Keratinocyte (primary cell): ENCODE data around the gene TRAPPC2L. TPM values are rescaled to one million over a fixed set of nuclear protein-coding genes. Genes with fewer than 3 reads are reported as not detected.

ENCODE experiments used
- DNase-seq: peaks from one replicate; pipeline ENCODE4 v3.0.0-alpha.2; 2011; ENCODE audit warnings: low read depth, missing footprints, low spot score
- FAIRE-seq: peaks from 2 replicates; lab custom pipeline; 2011; peaks lifted over from hg19 to GRCh38; lab: Jason Lieb, UNC
- H2AFZ ChIP-seq: 2 replicates; pipeline ENCODE4 v1.6.0; 2012; ENCODE audit warnings: low read length, control low read depth, inconsistent platforms; ENCODE audit not compliant: control insufficient read depth
- H3K27ac ChIP-seq: 2 replicates; pipeline ENCODE4 v1.5.1; 2011; ENCODE audit warnings: low read length; ENCODE audit not compliant: control insufficient read depth, insufficient read depth
- H3K27me3 ChIP-seq: 3 replicates; pipeline ENCODE4 v1.6.0; 2011; ENCODE audit warnings: low read length; ENCODE audit not compliant: control insufficient read depth, insufficient read depth; ENCODE audit errors: extremely low read depth
- H3K36me3 ChIP-seq, 2 experiments: 2 replicates in 1 of 2; 3 replicates in 1 of 2; pipeline ENCODE4 v1.5.1; 2011; ENCODE audit warnings: low read length in 2 of 2, mild to moderate bottlenecking in 1 of 2; ENCODE audit not compliant: control insufficient read depth in 2 of 2, insufficient read depth in 2 of 2; ENCODE audit errors: extremely low read depth in 1 of 2
- H3K4me1 ChIP-seq: 3 replicates; pipeline ENCODE4 v1.5.1; 2011; ENCODE audit warnings: low read length; ENCODE audit not compliant: control insufficient read depth, insufficient read depth; ENCODE audit errors: extremely low read depth
- H3K4me2 ChIP-seq: 3 replicates; pipeline ENCODE4 v1.6.0; 2011; ENCODE audit warnings: low read depth, low read length; ENCODE audit not compliant: control insufficient read depth, insufficient read depth; ENCODE audit errors: extremely low read depth
- H3K4me3 ChIP-seq, 3 experiments: fragments of 200-600 bp in 1 of 3; sonication (generic) in 1 of 3; 2 replicates in 2 of 3; 3 replicates in 1 of 3; pipeline ENCODE4 v1.5.1; 2011 to 2016; ENCODE audit warnings: low read length in 3 of 3, mild to moderate bottlenecking in 3 of 3, control low read depth in 2 of 3, inconsistent platforms in 1 of 3, low read depth in 1 of 3, mixed read lengths in 1 of 3, mixed run types in 1 of 3, moderate library complexity in 1 of 3; ENCODE audit not compliant: control insufficient read depth in 2 of 3, insufficient read depth in 2 of 3; ENCODE audit errors: extremely low read depth in 1 of 3
- H3K79me2 ChIP-seq: 2 replicates; pipeline ENCODE4 v1.6.0; 2012; ENCODE audit warnings: low read length; ENCODE audit not compliant: control insufficient read depth, insufficient read depth
- H3K9ac ChIP-seq: 3 replicates; pipeline ENCODE4 v1.6.0; 2011; ENCODE audit warnings: low read length; ENCODE audit not compliant: control insufficient read depth, insufficient read depth; ENCODE audit errors: extremely low read depth
- H3K9me1 ChIP-seq: 3 replicates; pipeline ENCODE4 v1.6.0; 2011; ENCODE audit warnings: low read length; ENCODE audit not compliant: control insufficient read depth, insufficient read depth; ENCODE audit errors: extremely low read depth
- H3K9me3 ChIP-seq: 2 replicates; pipeline ENCODE4 v1.5.1; 2012; ENCODE audit warnings: low read depth, low read length; ENCODE audit not compliant: control insufficient read depth
- H4K20me1 ChIP-seq: 3 replicates; pipeline ENCODE4 v1.6.0; 2011; ENCODE audit warnings: low read length; ENCODE audit not compliant: control insufficient read depth, insufficient read depth; ENCODE audit errors: extremely low read depth
- CTCF ChIP-seq, 3 experiments: IDR thresholded peaks in 1 of 3; conservative IDR thresholded peaks in 1 of 3; optimal IDR thresholded peaks in 1 of 3; 2 replicates in 2 of 3; 3 replicates in 1 of 3; pipeline versions ENCODE3 to v1.5.1; 2011; ENCODE audit warnings: low read length in 3 of 3, mild to moderate bottlenecking in 3 of 3, moderate library complexity in 2 of 3, control low read depth in 1 of 3, inconsistent platforms in 1 of 3; ENCODE audit not compliant: insufficient read depth in 2 of 3; ENCODE audit errors: extremely low read depth in 1 of 3
- EZH2 ChIP-seq: IDR thresholded peaks from one replicate; pipeline ENCODE4 v1.6.1; 2012; ENCODE audit warnings: inconsistent platforms, mild to moderate bottlenecking, low read length, moderate library complexity
- dilution Hi-C: fragments of 300-500 bp; cut with MboI; formaldehyde crosslinking; loops from one replicate; pipeline ENCODE4 v1.7.0; 2020; ENCODE audit warnings: low sequenced_read_pairs; ENCODE audit not compliant: extremely low pct_ligation_motif_present
- polyA plus RNA-seq, 5 experiments: library from polyadenylated mRNA; depleted of rRNA in 3 of 5; stranded (reverse) in 3 of 5; stranded (forward) in 1 of 5; unstranded in 1 of 5; fragments of >200 nt; gene quantifications; 1 replicate in 1 of 5; 2 replicates in 3 of 5; 3 replicates in 1 of 5; pipeline versions ENCODE4 v1.2.1 to v1.2.3, GENCODE V29; 2011 to 2012; ENCODE audit warnings: missing spikeins in 2 of 5, low read depth in 1 of 5, low replicate concordance in 1 of 5

The TRAPPC2L gene
- polyA plus RNA-seq, 1 donor (not counting 4 experiments of a cell fraction or from before 2014, with no cell fraction given), result 139 TPM

GRCh38 chr16:88875703-88876234 is 18.8 kb downstream of the TRAPPC2L start:
- dilution Hi-C loops, result no loop called here
- FAIRE-seq (no peak), DNase-seq (no peak)
- Histone ChIP-seq H2AFZ (no peak overlapping the region), H3K27ac (no peak overlapping the region), H3K9ac (no peak overlapping the region), H3K79me2 (no peaks in the 10 kb centered on the region), H3K36me3 (no peaks in the 10 kb centered on the region), H3K4me2 (no peak overlapping the region), H3K9me1 (no peaks in the 10 kb centered on the region), H3K4me1 (peaks cover 15% of the 10 kb centered on the region), H3K4me3 (no peak overlapping the region), H3K9me3 (no peaks in the 10 kb centered on the region), H4K20me1 (no peaks in the 10 kb centered on the region), H3K27me3 (peaks cover 38% of the 10 kb centered on the region)
- TF ChIP-seq CTCF (optimal IDR thresholded peaks at IDR 0.05 in 1 of 3, IDR thresholded peaks at IDR 0.05 in 1 of 3, conservative IDR thresholded peaks at IDR 0.05 in 1 of 3; ENCODE audit: extremely low read depth in 1 of 3, insufficient read depth in 2 of 3, low read length in 3 of 3) (no peak), EZH2 (no peak)

GRCh38 chr16:88876942-88877526 is 20.1 kb downstream of the TRAPPC2L start:
- Histone ChIP-seq H3K4me3 (no peak overlapping the region), H3K27ac (no peak overlapping the region), H2AFZ (no peak overlapping the region), H3K36me3 (no peaks in the 10 kb centered on the region), H3K27me3 (peaks cover 36% of the 10 kb centered on the region), H3K4me1 (peaks cover 27% of the 10 kb centered on the region), H3K4me2 (no peak overlapping the region), H3K9me1 (no peaks in the 10 kb centered on the region), H3K9ac (no peak overlapping the region), H4K20me1 (no peaks in the 10 kb centered on the region), H3K79me2 (no peaks in the 10 kb centered on the region), H3K9me3 (no peaks in the 10 kb centered on the region)
- DNase-seq, result no peak
- TF ChIP-seq CTCF (optimal IDR thresholded peaks at IDR 0.05 in 1 of 3, IDR thresholded peaks at IDR 0.05 in 1 of 3, conservative IDR thresholded peaks at IDR 0.05 in 1 of 3; ENCODE audit: extremely low read depth in 1 of 3, insufficient read depth in 2 of 3, low read length in 3 of 3) (no peak), EZH2 (no peak)
- no peak for FAIRE-seq
- dilution Hi-C loops, result no loop called here
